HG03135 (cell line): ENCODE results near the gene GDF9.

Source experiments
- ATAC-seq: cut with Tn5 transposase; IDR thresholded peaks from one replicate; pipeline ENCODE4 v1.9.1; 2021; ENCODE audit warnings: mild to moderate bottlenecking, moderate library complexity; ENCODE audit not compliant: unreplicated experiment

The GDF9 gene

DNA sequence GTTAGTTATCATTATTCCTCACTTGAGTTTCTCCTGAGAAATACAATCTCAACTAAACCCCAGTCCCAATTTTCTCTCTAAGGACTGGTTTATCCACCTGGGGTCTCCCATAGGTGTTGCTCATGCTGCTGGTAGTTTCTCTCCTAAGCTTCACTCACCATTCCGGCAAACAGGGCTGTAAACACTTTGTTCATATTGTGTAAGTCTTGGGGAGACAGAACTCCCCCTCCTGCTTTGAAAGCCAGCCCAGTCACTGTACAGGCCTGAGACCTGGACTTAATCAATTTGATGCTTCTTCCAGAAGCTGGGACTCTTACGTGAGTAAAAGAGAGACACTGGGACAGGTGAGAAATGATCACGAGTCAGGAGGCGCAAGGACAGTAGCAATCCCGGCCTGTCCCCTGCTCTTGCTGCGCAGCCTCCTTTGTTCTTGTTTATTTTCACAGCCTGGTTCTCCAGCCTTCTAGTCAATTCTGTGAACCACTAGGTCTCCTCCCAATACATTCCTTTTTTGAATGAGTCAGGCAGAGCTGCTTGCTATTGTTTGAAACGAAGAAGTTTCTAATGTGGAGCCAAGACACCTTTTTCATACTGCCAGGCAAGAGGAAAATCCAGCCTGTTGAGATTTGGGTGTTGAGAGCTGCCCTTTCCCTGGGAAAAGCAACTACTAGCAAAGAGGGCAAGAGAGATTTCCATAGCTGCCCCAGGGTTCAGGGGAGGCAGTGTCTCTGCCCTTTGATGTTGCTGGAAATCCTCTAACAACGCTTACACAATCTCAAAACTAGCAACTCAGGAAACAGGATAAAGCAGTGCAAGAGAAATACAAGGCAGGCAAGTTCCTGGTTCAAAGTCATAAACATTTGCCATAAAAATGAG, 26.6 kb downstream of the GDF9 start:
- no peak for ATAC-seq

DNA sequence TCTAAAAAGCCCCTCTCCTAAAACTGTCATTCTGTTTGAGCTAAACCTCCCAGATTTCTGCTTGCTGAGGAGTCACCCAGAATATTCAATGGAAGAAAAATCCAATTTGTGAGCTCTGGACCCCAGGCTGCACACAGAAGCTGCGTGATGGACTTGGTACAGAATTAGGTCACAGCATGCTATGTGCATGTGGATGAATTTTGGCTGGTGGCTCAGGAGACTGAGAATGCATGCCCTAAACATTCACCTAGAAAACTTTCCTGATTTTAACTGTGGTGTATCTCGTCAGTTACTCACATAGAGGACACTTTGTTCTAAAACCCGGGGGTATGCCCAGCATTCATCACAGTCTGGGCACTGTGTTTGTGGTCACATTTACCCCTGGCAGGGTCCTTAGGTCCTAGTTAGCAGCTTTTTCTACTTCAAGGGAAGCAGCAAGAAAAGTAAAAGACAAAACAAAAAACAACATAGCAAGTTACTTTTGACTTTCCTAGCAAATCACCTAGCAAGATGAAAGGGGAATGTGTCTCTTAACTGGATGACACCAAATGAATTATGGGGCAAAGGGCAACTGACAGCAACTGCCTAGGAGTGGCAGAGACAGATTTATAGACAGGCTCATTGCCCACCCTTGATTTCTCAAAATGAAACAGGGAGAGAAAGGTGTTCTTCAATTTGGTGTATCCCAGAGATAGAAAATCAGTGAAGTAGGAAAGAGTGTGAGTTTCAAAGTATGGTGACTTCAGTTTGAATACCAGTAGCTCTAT, 27.6 kb downstream of the GDF9 start:
- ATAC-seq = no peak

GRCh38 chr5:132837868-132838267, 28.4 kb downstream of the GDF9 start:
- no peak for ATAC-seq

GRCh38 chr5:132836852-132837251, 29.4 kb downstream of the GDF9 start:
- ATAC-seq = no peak

DNA sequence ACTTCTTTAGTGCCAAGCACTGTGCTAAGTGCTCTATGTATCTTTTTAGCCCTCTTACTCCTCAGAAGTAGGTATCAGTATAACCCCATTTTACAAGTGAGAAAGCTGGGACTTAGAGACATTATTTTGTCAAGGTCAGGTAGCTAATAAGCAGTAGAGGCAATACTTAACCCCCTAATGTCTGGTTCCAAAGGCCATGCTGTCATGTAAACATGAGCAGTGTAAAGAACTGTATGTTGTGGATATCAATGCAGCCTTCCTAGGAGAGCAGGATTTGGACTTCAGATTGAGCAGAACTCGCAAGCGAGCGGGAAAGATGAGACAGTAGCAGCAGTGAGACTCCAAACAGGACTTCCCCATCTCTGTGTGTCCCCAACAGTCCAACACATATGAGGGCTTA, 32.2 kb downstream of the GDF9 start:
- no peak for ATAC-seq

DNA sequence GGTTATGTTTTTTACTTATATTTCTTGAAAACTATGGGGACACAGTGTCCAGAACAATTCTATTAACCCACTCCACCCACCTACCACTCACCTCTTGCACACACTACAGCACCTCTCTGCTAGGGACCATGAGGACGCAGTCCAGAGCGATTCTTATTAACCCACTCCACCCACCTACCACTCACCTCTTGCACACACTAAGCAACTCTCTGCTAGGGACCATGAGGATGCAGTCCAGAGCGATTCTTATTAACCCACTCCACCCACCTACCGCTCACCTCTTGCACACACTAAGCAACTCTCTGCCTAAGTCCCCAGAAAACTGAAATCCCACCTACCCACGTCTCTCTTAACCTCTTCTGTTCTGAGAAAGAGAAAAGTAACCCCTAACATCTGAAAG, 33.7 kb downstream of the GDF9 start:
- no peak for ATAC-seq

DNA sequence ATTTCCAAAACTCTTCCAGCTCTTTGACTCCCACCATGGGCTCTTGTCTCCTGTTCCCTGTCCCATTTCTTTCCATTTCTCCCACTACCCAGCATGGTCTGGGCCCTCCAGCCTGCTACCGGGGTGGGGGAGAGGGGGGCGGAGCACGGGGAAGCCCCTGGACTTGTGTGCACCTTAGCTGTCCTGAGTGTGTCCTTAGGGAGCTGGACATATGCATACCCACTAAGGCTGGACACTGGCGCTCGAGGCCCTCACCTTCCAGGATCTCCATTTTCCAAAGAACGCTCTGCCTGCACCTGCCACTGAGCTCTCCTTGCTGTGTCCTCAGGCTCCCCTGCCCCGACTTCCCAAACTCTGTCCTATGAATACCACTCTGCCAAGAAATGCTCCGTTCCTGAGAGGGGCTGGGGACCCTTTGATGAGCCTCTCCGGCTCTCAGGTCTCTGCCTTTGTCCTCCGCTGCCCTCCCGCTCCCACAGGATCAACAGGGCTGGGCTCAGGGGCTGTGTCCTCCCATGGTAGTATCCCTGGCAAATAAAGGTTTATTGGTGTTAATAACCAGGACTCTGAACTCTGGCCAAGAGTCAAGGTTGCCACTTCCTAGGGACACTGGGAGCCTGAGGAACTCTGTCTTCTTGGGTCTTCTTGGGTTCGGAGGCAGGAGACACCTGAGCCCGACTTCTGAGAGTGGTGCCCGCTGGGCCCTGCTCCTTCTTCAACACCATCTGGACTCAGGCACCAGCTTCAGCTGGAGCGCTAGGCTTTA, 35.0 kb downstream of the GDF9 start:
- ATAC-seq = no peak

GRCh38 chr5:132830436-132831094, 35.7 kb downstream of the GDF9 start, which contains the start of gene SHROOM1:
Gene SHROOM1, minus strand, starts transcription at chr5:132830647. Its CDS starts 4,507 bp downstream, at chr5:132826140.
- ATAC-seq = peak; percentile 68

- ATAC-seq = peak; percentile 78
Observed at GRCh38 chr5:132829742-132830435, 36.4 kb downstream of the GDF9 start.

DNA sequence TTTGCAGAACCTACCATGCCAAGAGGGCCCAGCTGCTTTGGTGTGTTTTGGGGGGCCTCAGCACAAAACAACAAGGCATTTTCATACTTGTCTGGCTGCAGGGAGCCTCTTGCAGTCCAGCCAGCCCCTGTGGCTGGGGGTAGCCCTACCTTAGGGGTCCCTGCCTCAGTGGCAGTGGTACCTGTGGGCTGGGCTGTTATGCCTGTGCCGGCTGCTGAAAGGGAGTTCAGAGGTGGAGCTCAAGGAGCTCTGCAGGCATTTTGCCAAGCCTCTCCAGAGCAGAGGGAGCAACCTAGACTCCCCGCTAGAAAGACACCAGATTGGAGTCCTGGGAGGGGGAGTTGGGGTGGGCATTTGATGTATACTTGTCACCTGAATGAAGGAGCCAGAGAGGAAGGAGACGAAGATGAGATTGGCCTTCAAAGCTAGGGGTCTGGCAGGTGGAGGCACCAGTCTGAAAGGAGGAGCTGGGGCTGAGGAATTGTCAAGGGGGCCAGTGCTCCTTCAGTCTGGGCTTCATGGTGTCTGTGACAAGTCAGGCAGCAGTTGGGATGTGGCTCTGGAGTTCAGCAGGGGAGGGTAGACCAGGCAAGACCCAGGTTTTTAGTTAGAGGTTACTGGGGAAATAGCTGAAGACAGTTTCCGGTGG, 37.3 kb downstream of the GDF9 start:
- ATAC-seq = no peak

- no peak for ATAC-seq
Observed at GRCh38 chr5:132827943-132828673, 38.2 kb downstream of the GDF9 start.

DNA sequence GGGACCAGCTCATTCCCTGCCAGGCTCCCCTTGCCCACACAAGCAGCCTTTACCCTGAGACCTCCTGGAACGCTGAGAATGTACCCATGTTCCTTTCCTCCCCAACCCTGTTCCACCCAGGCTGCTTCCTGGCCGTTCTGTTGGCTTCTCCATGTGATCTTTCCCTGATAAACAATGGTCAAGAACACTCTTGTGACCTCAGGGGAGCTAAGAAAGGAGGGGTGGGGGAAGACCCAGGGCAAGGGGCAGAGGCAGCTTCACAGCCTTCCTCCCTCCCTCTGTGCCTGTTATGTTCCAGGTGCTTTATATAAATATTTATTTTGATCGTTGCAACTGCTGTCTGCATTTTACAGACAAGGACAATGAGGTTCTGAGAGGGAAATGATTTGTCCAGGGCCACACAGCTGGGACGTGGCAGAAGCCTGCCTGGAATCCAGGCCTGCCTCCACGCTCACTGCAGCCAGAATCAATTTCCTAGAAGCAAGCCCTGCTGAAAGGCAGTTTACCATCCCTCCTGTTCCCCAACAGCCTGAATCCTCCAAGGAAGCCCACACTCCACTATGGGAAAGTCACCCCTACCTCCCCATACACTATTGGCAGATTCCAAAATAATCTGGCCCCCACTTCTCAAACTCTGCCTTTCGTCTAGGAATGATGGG, 39.7 kb downstream of the GDF9 start:
- ATAC-seq = no peak

DNA sequence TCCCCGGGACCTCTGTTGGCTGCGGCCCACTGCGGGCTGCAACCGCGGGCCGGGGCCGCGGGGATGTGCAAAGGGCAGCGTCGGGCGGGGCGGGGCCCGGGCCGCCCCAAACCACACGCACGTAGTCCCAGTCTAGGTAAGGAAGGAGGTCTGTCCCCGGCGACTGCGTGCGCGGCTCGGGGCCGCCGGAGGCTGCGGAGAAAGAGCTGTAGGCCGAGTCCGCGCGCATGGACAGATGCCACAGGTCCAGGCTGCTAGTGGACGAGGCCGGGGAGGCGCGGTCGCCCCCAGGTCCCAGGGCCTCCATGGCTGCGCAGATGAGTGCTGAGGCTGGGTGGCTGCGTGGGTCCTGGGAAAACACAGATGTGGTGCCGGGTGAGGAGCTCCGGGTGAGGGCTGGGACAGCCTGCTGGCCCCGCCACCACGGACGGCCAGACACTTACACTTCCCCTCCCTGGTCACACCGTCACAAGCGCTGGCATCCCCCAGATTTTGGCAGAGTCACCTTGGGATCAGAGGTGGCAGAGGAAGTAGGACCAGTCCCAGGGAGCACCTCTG, 40.4 kb downstream of the GDF9 start:
- no peak for ATAC-seq

GRCh38 chr5:132825033-132825833, 41.0 kb downstream of the GDF9 start:
- ATAC-seq = no peak

DNA sequence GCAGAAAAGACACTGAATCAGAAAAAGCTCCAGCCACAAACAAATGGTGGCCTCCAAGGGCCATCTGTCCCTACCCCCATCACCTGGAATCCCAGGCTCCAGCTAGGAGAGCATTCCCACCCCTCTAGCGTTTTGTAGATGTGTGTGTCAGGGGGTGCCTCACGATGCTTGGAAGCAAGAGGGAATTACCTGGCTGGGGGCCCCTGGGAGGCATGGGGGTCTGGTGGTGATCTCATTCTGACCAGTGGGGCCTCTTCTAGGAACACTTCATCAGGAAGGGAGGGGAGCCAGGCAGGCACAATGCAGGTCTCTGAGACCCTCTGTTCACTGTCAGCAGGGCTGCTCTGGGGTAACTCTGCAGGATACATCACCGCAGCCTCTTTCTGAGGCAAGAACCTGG, 41.8 kb downstream of the GDF9 start:
- no peak for ATAC-seq

GRCh38 chr5:132823481-132824050, 42.7 kb downstream of the GDF9 start:
- ATAC-seq = no peak
